HG02970 (cell line): ENCODE results near the gene FBXO7.

ENCODE experiments used
- ATAC-seq: cut with Tn5 transposase; IDR thresholded peaks from one replicate; pipeline ENCODE4 v1.9.1; 2021; ENCODE audit warnings: mild to moderate bottlenecking, moderate library complexity, moderate number of reproducible peaks; ENCODE audit not compliant: unreplicated experiment, low FRiP score

The FBXO7 gene

GRCh38 chr22:32528984-32529982, 54.7 kb downstream of the FBXO7 start:
- ATAC-seq: no peak

GRCh38 chr22:32531228-32531627, 56.6 kb downstream of the FBXO7 start:
- no peak for ATAC-seq

- ATAC-seq: no peak
Measured at GRCh38 chr22:32531931-32532819, 57.6 kb downstream of the FBXO7 start.

GRCh38 chr22:32532820-32533128, 58.2 kb downstream of the FBXO7 start:
- no peak for ATAC-seq

GRCh38 chr22:32533265-32534111, 58.9 kb downstream of the FBXO7 start:
- ATAC-seq: no peak

GRCh38 chr22:32534252-32535235, 59.9 kb downstream of the FBXO7 start:
- no peak for ATAC-seq

- no peak for ATAC-seq
Measured at GRCh38 chr22:32535531-32536190, 61.0 kb downstream of the FBXO7 start.

GRCh38 chr22:32536352-32536751, 61.7 kb downstream of the FBXO7 start:
- ATAC-seq: no peak

- no peak for ATAC-seq
Measured at GRCh38 chr22:32538521-32538920, 63.9 kb downstream of the FBXO7 start.

- ATAC-seq: no peak
Measured at GRCh38 chr22:32539631-32540421, 65.2 kb downstream of the FBXO7 start.

GRCh38 chr22:32541481-32541880, 66.9 kb downstream of the FBXO7 start:
- ATAC-seq: no peak

- ATAC-seq: no peak
Measured at GRCh38 chr22:32542066-32542676, 67.6 kb downstream of the FBXO7 start.

GRCh38 chr22:32542677-32543357, 68.2 kb downstream of the FBXO7 start:
- no peak for ATAC-seq

GRCh38 chr22:32544953-32545558, 70.4 kb downstream of the FBXO7 start:
- no peak for ATAC-seq

GRCh38 chr22:32545801-32546200, 71.2 kb downstream of the FBXO7 start:
- ATAC-seq: no peak

- ATAC-seq: no peak
Measured at GRCh38 chr22:32546496-32546895, 71.9 kb downstream of the FBXO7 start.

- no peak for ATAC-seq
Measured at GRCh38 chr22:32546935-32547334, 72.3 kb downstream of the FBXO7 start.
